ENCODE results near the gene RIN3.

DNA sequence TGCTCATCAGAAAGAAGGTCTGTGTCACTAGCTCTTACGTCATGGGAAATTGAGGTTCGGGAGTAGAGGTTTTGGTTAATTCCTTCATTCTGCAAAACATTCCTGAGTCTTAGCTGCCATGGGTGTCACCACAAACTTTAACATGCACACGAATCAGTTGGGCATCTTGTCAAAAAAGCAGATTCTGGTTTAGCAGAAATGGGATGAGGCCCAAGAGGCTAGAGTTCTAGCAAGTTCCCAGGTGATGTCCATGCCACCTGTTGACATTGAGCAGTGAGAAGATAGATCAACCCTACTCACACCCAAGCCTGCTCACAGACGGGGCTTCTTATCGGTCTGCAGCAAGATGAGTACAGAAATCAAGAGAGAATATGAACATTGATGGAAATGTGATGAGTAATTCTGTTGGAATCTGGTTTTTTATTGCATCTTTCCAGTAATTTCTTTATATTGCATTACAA is 11.7 kb upstream of the RIN3 start:
- no peak for TF ChIP-seq POLR2A (IDR thresholded peaks at IDR 0.05)
- TF ChIP-seq, protein P1, sequence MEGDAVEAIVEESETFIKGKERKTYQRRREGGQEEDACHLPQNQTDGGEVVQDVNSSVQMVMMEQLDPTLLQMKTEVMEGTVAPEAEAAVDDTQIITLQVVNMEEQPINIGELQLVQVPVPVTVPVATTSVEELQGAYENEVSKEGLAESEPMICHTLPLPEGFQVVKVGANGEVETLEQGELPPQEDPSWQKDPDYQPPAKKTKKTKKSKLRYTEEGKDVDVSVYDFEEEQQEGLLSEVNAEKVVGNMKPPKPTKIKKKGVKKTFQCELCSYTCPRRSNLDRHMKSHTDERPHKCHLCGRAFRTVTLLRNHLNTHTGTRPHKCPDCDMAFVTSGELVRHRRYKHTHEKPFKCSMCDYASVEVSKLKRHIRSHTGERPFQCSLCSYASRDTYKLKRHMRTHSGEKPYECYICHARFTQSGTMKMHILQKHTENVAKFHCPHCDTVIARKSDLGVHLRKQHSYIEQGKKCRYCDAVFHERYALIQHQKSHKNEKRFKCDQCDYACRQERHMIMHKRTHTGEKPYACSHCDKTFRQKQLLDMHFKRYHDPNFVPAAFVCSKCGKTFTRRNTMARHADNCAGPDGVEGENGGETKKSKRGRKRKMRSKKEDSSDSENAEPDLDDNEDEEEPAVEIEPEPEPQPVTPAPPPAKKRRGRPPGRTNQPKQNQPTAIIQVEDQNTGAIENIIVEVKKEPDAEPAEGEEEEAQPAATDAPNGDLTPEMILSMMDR (IDR thresholded peaks at IDR 0.05): no peak
